Choroid plexus epithelial cell (primary cell): ENCODE results near the gene RRAD.

Experiments used
- DNase-seq: peaks from one replicate; pipeline ENCODE4 v3.0.0-alpha.2; 2010; ENCODE audit warnings: low read depth
- H3K4me3 ChIP-seq: 2 replicates; pipeline ENCODE4 v1.5.1; 2011; ENCODE audit warnings: low read depth, mild to moderate bottlenecking, control low read depth, low read length, moderate library complexity
- TF ChIP-seq, protein P1 (sequence below): conservative IDR thresholded peaks from 2 replicates; pipeline ENCODE4 v1.5.1; 2011; ENCODE audit warnings: low read depth, mild to moderate bottlenecking, control low read depth, inconsistent platforms, low read length, moderate library complexity

Gene RRAD

GRCh38 chr16:66908116-66908515 is 17.2 kb downstream of the RRAD start:
- H3K4me3 ChIP-seq, result no peak overlapping the region
- TF ChIP-seq, protein P1, sequence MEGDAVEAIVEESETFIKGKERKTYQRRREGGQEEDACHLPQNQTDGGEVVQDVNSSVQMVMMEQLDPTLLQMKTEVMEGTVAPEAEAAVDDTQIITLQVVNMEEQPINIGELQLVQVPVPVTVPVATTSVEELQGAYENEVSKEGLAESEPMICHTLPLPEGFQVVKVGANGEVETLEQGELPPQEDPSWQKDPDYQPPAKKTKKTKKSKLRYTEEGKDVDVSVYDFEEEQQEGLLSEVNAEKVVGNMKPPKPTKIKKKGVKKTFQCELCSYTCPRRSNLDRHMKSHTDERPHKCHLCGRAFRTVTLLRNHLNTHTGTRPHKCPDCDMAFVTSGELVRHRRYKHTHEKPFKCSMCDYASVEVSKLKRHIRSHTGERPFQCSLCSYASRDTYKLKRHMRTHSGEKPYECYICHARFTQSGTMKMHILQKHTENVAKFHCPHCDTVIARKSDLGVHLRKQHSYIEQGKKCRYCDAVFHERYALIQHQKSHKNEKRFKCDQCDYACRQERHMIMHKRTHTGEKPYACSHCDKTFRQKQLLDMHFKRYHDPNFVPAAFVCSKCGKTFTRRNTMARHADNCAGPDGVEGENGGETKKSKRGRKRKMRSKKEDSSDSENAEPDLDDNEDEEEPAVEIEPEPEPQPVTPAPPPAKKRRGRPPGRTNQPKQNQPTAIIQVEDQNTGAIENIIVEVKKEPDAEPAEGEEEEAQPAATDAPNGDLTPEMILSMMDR, result no peak
- no peak for DNase-seq

GRCh38 chr16:66906916-66907836 is 18.2 kb downstream of the RRAD start:
- TF ChIP-seq, protein P1, result no peak
- DNase-seq, result no peak
- no peak overlapping the region for H3K4me3 ChIP-seq

GRCh38 chr16:66905633-66906539 is 19.4 kb downstream of the RRAD start:
- TF ChIP-seq, protein P1, result no peak
- DNase-seq, result peak; percentile 36
- H3K4me3 ChIP-seq, result no peak overlapping the region

DNA sequence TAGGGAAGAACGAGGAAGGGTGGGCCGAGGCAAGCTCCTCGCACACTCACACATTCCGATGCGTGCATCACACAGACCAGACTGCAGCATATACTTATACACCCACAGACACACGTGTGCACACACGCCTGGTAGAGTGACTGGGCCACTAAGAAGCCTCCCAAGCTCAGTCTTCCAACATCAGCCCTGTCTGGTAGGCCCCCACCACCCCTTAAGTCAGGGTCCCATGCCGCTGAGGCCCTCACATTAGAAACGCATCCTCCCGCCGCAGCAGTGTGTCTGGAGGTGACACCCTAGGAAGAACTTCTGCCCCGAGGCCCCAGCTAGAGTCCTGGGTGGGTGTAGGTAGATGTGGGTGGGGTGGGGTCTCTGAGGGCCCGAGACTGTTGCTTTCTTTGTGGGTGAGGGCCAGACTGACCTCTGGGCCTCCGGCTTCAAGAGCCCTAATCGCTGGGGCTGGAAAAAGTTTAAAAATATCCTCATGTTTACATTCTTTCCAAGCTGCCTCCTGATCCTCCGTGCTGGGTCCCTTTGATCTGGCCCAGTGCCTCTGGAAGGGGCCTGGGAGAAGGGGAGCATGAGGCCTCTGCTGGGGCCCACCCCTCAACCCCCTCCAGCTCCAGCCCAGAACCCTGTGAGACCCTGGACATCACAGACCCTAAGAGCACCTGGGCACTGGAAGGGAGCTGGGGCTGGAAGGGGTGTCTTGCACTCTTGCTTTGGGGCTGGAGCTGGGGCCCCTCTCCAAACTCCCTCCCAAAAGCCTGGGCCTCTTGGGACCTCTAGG is 20.3 kb downstream of the RRAD start:
- no peak for DNase-seq

DNA sequence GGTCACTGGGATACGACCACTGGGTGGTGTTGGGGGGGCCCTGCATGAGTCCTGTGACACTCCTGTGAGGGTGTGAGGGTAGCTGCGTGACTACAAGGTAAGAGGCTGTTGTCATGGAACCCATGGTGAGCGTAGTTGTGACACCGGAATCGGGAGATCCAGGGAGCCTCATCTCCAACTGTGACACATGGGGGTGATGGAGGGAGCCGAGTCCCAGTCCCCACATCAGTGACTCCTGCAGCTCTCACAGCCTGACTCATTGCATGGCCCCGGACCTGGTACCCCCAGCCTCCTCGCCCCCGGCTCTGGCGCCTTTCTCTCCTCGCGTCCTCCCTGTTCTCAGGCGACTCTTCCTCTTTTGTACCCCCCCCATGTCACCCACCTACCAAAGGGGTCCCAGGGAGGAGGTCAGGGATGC is 20.9 kb downstream of the RRAD start:
- DNase-seq, result no peak
- TF ChIP-seq, protein P1, result no peak

More for the DNA sequence above, 20.3 kb downstream of the RRAD start:
- no peak overlapping the region for H3K4me3 ChIP-seq
- TF ChIP-seq, protein P1, result no peak

More for the DNA sequence above, 20.9 kb downstream of the RRAD start:
- H3K4me3 ChIP-seq, result no peak overlapping the region
